Right lobe of liver (tissue), 6 donors: ENCODE data around the gene PKP4. TPM values are rescaled to one million over a fixed set of nuclear protein-coding genes. Genes with fewer than 3 reads are reported as not detected.

Source experiments
- ATAC-seq, 4 donors: fragments of 200-7000 bp; cut with Tn5 transposase; one replicate each; pipeline ENCODE4 v1.9.1; 2020; ENCODE audit warnings: mild to moderate bottlenecking in 4 of 4, moderate library complexity in 4 of 4
- DNase-seq, 3 donors: peaks; one replicate each; pipeline ENCODE4 v3.0.0-alpha.2; 2020
- H3K27ac ChIP-seq, 3 donors: fragments of 200-600 bp; one replicate each; pipeline ENCODE4 v1.8.0; 2022
- H3K27me3 ChIP-seq, 2 donors: fragments of 200-600 bp; one replicate each; pipeline ENCODE4 v1.8.0; 2022
- H3K36me3 ChIP-seq, 4 donors: fragments of 200-600 bp; sonication (generic) in 1 of 4; one replicate each; pipeline versions ENCODE4 v1.5.1 to v1.8.0; 2017 to 2022; ENCODE audit warnings: control low read depth in 1 of 4
- H3K4me1 ChIP-seq, 4 donors: fragments of 200-600 bp; sonication (generic) in 1 of 4; one replicate each; pipeline versions ENCODE4 v1.5.1 to v1.8.0; 2017 to 2022; ENCODE audit warnings: control low read depth in 1 of 4
- H3K4me3 ChIP-seq, 3 donors: fragments of 200-600 bp; one replicate each; pipeline ENCODE4 v1.8.0; 2022
- H3K9me3 ChIP-seq, 4 donors: fragments of 200-600 bp; sonication (generic) in 1 of 4; one replicate each; pipeline versions ENCODE4 v1.5.1 to v1.8.0; 2017 to 2022; ENCODE audit warnings: control low read depth in 1 of 4
- POLR2A ChIP-seq: fragments of 450-650 bp; IDR thresholded peaks from one replicate; pipeline ENCODE4 v1.6.1; 2017; ENCODE audit warnings: antibody characterized with exemption, mild to moderate bottlenecking
- WGBS: methylation state at CpG from one replicate; pipeline ENCODE4 v1.1.6; 2018; ENCODE audit warnings: low coverage, low lambda C conversion rate; ENCODE audit not compliant: insufficient coverage; ENCODE audit errors: missing lambda C conversion rate; 5-methylcytosine and 5-hydroxymethylcytosine counted together
- intact Hi-C, 2 donors: fragments of 100-400 bp; cut with DNase I; formaldehyde crosslinking; loops; one replicate each; pipeline versions ENCODE4 v1.11.2 to v1.14.1; 2022
- total RNA-seq, 6 experiments: library from RNA; depleted of rRNA in 2 of 6; stranded (reverse); fragments of >200 nt in 2 of 6; fragmentation: NEBNext Ultra II Directional in 3 of 6; extraction: Animal tissue kit (Norgen Biotek cat#: 25700) in 3 of 6; gene quantifications; one replicate each; pipeline versions ENCODE4 v1.1.0 to v1.2.4, GENCODE V29; 2016 to 2023
- TF ChIP-seq, protein P1 (sequence below), 4 donors: fragments of 200-600 bp in 3 of 4; fragments of 450-650 bp in 1 of 4; IDR thresholded peaks; one replicate each; pipeline versions ENCODE4 v1.5.1 to v1.8.0; 2016 to 2022; ENCODE audit warnings: antibody characterized with exemption in 4 of 4, mild to moderate bottlenecking in 2 of 4
- donor health status: DM: no; HTN: yes; CAD: no.
- donor health status: DM: no; HTN: no; CAD: no.
- donor health status: DM: no; HTN: no; CAD: no.
- donor health status: DM: no; HTN: yes; CAD: no.
- donor health status: DM: no; HTN: yes; CAD: no.

Gene PKP4
- total RNA-seq, 6 experiments from 2014 or later, result 27.2 to 41.6 (median 33.2) TPM

DNA sequence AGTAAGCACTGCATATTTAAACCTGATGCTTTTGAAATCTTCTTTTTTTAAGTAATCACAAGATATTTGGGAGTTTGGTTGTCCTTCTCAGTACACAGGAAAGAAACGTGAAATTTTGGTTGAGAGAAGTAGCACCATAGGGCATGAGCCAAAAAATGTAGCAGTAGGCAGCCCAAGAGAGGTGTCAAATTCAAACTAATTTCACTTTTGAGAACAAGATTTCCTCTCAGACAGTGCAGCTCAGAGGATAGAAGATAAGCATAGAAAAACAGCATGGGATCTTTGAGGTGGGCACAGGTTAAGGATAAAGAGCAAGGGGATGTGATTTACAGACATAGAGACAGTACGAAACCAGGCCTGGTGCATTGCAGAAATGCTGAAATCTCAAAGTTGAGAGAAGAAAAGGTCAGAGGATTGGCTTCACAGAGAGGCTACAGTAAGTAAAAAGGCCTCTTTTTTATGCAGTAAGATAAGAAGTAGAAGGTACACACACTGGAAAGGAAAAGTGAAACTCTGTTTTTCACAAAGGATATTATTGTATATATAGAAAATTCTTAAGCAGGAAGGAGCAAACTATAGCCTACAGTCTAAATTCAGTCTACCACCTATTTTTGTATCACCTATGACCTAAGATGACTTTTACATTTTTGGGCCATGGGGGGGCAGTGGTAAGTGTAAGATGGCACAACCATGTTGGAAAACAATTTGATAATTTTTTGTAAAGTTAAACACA is 89.8 kb downstream of the PKP4 start:
- DNase-seq (no peak), ATAC-seq (no peak)
- WGBS, result 72% methylated on average over 2 of the region's 2 CpGs
- no peak overlapping the region for H3K4me3 ChIP-seq
- no peaks in the 10 kb centered on the region for H3K9me3 ChIP-seq
- no peak for TF ChIP-seq POLR2A
- TF ChIP-seq, protein P1, sequence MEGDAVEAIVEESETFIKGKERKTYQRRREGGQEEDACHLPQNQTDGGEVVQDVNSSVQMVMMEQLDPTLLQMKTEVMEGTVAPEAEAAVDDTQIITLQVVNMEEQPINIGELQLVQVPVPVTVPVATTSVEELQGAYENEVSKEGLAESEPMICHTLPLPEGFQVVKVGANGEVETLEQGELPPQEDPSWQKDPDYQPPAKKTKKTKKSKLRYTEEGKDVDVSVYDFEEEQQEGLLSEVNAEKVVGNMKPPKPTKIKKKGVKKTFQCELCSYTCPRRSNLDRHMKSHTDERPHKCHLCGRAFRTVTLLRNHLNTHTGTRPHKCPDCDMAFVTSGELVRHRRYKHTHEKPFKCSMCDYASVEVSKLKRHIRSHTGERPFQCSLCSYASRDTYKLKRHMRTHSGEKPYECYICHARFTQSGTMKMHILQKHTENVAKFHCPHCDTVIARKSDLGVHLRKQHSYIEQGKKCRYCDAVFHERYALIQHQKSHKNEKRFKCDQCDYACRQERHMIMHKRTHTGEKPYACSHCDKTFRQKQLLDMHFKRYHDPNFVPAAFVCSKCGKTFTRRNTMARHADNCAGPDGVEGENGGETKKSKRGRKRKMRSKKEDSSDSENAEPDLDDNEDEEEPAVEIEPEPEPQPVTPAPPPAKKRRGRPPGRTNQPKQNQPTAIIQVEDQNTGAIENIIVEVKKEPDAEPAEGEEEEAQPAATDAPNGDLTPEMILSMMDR (IDR thresholded peaks at IDR 0.05), result no peak
- intact Hi-C loops, result no loop called here
- no peaks in the 10 kb centered on the region for H3K4me1 ChIP-seq
- H3K27me3 ChIP-seq, result no peaks in the 10 kb centered on the region
- H3K36me3 ChIP-seq, result no peaks in the 10 kb centered on the region
- no peak overlapping the region for H3K27ac ChIP-seq

DNA sequence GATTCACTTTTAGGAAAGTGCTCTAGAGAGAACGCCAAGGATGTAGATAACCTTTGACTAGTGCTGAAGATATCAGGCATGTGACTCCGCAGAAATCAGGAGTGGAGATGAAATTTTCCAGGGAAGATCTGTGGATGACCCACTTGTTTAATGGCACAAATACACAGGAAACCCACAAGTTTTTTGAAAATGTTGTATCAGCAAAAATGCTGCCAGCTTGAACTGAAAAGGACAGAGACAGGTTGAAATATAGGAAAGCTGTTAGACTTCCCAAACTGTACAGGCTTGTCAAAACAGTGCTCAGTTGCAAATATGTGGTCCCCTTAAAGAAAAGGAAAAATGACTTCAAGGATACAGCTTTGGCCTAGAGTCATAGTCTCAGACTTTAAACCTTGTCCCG is 96.5 kb downstream of the PKP4 start:
- WGBS, result 79% methylated on average over 3 of the region's 3 CpGs
- Histone ChIP-seq H3K9me3 (no peaks in the 10 kb centered on the region), H3K27ac (no peak overlapping the region), H3K4me1 (no peaks in the 10 kb centered on the region), H3K36me3 (no peaks in the 10 kb centered on the region), H3K4me3 (no peak overlapping the region), H3K27me3 (no peaks in the 10 kb centered on the region)
- intact Hi-C loops, result no loop called here
- ATAC-seq (no peak), DNase-seq (no peak)
- no peak for TF ChIP-seq POLR2A
- TF ChIP-seq, protein P1 (IDR thresholded peaks at IDR 0.05), result no peak

DNA sequence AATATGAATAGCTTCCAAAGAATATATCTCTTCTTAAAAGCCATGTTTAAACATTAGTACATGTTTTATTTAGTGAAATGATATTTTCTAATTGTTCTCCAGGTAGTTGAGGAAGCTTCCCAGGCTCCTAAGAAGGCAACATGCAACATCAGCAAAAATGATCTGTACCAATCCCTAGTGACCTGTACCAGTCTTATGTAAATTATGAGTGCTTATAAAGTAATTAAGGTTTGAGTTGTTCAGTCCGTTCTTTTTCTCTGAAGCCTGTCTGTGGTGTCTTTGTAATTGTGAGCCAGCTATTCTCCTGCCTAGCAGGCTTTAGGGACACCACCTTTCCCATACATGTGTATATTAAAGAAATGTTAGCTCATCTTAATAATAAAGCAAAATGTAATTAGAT is 98.2 kb downstream of the PKP4 start:
- no peaks in the 10 kb centered on the region for H3K9me3 ChIP-seq
- H3K27me3 ChIP-seq, result no peaks in the 10 kb centered on the region
- WGBS, result 86% methylated on average over 1 of the region's 1 CpG
- intact Hi-C loops, result no loop called here
- no peak overlapping the region for H3K4me3 ChIP-seq
- no peaks in the 10 kb centered on the region for H3K4me1 ChIP-seq
- H3K27ac ChIP-seq, result no peak overlapping the region
- DNase-seq (no peak), ATAC-seq (no peak)
- no peaks in the 10 kb centered on the region for H3K36me3 ChIP-seq
- TF ChIP-seq, protein P1 (IDR thresholded peaks at IDR 0.05), result no peak
- no peak for TF ChIP-seq POLR2A

DNA sequence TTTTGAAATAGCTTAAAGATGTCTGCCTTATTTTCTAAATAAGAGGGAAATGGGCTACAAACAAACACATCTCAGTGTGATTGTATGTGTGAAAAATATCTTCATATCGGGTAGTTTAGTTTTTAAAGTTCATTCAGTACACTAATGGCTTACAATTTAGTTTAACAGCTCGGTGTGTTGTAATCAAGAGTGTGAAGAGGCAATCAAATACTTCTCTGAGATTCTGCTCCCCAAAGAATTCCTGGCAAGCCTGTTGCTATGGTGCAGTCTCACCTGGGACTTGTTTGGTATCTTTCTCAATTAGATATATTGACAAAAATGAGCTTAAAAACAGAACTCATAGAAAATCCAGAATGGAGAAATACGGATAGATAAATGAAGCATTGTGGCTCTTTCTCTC is 99.4 kb downstream of the PKP4 start:
- Histone ChIP-seq H3K4me3 (no peak overlapping the region), H3K36me3 (no peaks in the 10 kb centered on the region), H3K4me1 (peaks cover 0 to 7% (median 0%) of the 10 kb centered on the region in 4 donors), H3K9me3 (no peaks in the 10 kb centered on the region), H3K27ac (no peak overlapping the region), H3K27me3 (no peaks in the 10 kb centered on the region)
- WGBS, result 64% methylated on average over 3 of the region's 3 CpGs
- ATAC-seq (no peak), DNase-seq (no peak)
- intact Hi-C loops, result no loop called here
- no peak for TF ChIP-seq POLR2A
- TF ChIP-seq, protein P1 (IDR thresholded peaks at IDR 0.05), result no peak
